ENCODE data around the gene KRTDAP.

- TF ChIP-seq POLR2AphosphoS5 (IDR thresholded peaks at IDR 0.05; ENCODE audit: insufficient read depth, low read depth, low read length) (no peak), POLR2A (IDR thresholded peaks at IDR 0.05; ENCODE audit: low read depth, low read length) (no peak), EZH2 (IDR thresholded peaks at IDR 0.05; ENCODE audit: borderline replicate concordance, low read depth, low read length, severe bottlenecking) (no peak), JUN (IDR thresholded peaks at IDR 0.05; ENCODE audit: borderline replicate concordance, insufficient read depth, insufficient read length, low read depth) (no peak)
These were observed 5.1 kb upstream of the KRTDAP start for GRCh38 chr19:35495107-35496064.
